Activated T-cell treated with anti-CD3 and anti-CD28 coated beads for 1 hour (primary cell): ENCODE data around the gene PMS2.
A peak's percentile ranks its signal among the peaks of the same experiment; 100 is the strongest.
"Not testable (repeated sequence)": the region's sequence is repeated elsewhere in the genome, so short reads cannot be mapped to it uniquely, and the experiment has no call there.

Experiments
- DNase-seq: peaks from one replicate; pipeline ENCODE4 v3.0.0-alpha.2; 2020; ENCODE audit warnings: low read depth

The PMS2 gene, protein sequence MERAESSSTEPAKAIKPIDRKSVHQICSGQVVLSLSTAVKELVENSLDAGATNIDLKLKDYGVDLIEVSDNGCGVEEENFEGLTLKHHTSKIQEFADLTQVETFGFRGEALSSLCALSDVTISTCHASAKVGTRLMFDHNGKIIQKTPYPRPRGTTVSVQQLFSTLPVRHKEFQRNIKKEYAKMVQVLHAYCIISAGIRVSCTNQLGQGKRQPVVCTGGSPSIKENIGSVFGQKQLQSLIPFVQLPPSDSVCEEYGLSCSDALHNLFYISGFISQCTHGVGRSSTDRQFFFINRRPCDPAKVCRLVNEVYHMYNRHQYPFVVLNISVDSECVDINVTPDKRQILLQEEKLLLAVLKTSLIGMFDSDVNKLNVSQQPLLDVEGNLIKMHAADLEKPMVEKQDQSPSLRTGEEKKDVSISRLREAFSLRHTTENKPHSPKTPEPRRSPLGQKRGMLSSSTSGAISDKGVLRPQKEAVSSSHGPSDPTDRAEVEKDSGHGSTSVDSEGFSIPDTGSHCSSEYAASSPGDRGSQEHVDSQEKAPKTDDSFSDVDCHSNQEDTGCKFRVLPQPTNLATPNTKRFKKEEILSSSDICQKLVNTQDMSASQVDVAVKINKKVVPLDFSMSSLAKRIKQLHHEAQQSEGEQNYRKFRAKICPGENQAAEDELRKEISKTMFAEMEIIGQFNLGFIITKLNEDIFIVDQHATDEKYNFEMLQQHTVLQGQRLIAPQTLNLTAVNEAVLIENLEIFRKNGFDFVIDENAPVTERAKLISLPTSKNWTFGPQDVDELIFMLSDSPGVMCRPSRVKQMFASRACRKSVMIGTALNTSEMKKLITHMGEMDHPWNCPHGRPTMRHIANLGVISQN

GRCh38 chr7:6008668-6009611 lies at the start of gene PMS2, which contains the start of gene AIMP2:
TSS of gene PMS2 (minus strand) at chr7:6009049. CDS start at chr7:6009019, 30 bp downstream.
TSS of gene AIMP2 (plus strand) at chr7:6009272. CDS start at chr7:6009364, 92 bp downstream.
- peak; percentile 91 for DNase-seq

GRCh38 chr7:6057316-6058129 lies 48.7 kb upstream of the PMS2 start:
- no peak for DNase-seq

DNA sequence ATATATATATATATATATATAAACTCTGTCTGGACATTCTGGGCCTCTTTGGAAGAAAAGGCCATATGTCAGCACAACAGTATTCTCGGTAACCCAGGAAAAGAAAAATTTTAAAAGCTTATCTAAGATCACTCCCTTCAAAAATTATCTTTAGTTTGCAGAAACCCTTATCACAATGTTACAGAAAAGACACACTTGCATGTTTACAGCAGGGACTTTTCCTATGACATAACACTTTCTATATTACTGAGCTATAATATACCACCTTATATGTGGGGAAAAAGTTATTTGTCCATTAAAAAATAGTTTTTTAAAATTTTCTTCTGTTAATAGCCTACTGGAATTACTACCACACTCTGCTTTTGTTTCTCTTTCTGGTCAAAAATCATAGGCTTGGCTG lies 47.8 kb upstream of the PMS2 start:
- DNase-seq = no peak

DNA sequence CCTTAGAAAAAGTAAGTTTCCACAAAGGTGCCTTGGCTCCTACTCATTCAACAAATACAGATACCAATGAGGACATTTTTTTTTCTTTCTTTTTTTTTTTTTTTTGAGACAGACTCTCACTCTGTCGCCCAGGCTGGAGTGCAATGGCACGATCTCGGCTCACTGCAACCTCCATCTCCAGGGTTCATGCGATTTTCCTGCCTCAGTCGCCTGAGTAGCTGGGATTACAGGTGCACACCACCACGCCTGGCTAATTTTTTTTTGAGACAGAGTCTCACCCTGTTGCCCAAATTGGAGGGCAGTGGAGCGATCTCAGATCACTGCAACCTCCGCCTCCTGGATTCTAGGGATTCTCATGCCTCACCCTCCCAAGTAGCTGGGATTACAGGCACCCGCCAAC lies 42.3 kb upstream of the PMS2 start:
- DNase-seq = not testable (repeated sequence)

GRCh38 chr7:6049780-6050179 lies 40.9 kb upstream of the PMS2 start:
- no peak for DNase-seq

DNA sequence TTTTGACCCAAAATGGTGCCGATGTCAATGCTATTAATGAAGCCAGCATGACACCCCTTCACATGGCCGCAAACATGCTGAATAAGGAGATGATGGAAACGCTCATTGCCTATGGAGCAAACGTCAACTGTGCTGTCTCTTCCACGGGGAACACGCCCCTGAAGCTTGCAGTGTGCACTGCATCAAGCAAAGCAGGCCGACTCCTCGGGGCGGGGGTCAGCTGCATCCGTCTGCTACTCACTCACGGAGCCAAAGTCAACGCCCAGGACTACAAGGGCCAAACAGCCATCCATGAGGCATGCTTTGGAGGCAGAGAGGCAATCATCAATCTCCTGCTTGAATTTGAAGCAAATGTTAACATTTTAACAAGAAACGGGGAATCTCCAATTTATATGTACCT lies 26.8 kb upstream of the PMS2 start:
- DNase-seq = no peak

- no peak for DNase-seq
Observed at GRCh38 chr7:6035165-6035564, 26.3 kb upstream of the PMS2 start.

DNA sequence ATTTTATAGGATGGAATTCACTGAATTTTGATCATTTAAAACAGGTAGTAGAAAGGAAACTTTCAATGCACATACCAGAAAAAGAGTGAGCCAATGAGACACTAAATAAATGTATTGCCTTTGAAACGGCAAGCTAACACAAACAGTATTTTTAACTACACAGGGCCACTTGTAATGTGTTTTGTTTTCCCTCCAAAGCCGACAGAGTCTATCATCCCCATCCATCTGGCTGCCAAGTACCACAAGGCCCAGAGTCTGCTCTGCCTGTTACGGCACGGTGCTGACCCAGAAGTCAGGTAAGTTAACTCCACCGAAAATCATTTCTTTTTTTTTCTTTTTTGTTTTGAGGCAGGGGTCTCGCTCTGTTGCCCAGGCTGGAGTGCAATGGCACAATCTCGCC lies 23.8 kb upstream of the PMS2 start:
- no peak for DNase-seq

GRCh38 chr7:6032167-6032566 lies 23.3 kb upstream of the PMS2 start:
- DNase-seq = no peak

DNA sequence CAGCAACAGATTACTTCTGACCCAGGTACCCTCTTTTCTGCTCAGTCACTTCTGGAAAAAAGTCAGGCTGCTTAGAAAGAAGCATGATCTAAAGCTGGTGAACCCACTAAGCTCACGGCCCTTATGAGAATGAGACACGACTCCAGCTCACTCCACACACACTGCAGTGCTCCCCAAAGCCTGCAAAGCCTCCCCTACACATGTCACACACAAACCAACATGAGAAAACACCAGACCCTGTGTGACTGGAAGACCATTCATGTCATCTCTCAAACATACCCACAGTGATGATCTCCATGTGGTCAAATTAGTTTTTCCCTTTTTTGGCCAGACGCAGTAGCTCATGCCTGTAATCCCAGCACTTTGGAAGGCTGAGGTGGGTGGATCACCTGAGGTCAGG lies 22.7 kb upstream of the PMS2 start:
- no peak for DNase-seq

GRCh38 chr7:6030988-6031387 lies 22.1 kb upstream of the PMS2 start, which contains the start of gene ANKRD61:
TSS of gene ANKRD61 (plus strand) at chr7:6031376. CDS start at chr7:6031376, 0 bp downstream.
- no peak for DNase-seq

GRCh38 chr7:6028563-6028962 lies 19.7 kb upstream of the PMS2 start:
- DNase-seq = no peak

DNA sequence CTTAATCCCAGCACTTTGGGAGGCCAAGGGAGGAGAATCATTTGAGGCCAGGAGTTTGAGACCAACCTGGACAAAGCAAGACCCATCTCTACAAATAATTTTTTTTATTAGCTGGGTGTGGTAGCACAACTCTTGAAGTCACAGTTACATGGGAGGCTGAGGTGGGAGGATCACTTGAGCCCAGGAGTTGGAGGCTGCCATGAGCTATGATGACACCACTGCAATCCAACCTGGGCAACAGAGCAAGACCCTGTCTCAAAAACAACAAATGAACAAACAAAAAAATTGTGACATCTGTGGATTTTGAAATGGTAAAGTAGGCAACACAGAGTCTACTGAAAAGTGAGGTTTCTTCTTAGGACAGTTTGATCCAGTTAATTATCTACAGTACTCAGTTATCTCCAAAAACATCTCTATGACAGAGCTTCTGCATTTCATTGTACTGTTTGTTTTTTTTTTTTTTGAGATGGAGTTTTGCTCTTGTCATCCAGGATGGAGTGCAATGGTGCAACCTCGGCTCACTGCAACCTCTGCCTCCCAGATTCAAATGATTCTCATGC lies 19.0 kb upstream of the PMS2 start:
- no peak for DNase-seq

GRCh38 chr7:6026820-6027311 lies 18.0 kb upstream of the PMS2 start:
- no peak for DNase-seq

DNA sequence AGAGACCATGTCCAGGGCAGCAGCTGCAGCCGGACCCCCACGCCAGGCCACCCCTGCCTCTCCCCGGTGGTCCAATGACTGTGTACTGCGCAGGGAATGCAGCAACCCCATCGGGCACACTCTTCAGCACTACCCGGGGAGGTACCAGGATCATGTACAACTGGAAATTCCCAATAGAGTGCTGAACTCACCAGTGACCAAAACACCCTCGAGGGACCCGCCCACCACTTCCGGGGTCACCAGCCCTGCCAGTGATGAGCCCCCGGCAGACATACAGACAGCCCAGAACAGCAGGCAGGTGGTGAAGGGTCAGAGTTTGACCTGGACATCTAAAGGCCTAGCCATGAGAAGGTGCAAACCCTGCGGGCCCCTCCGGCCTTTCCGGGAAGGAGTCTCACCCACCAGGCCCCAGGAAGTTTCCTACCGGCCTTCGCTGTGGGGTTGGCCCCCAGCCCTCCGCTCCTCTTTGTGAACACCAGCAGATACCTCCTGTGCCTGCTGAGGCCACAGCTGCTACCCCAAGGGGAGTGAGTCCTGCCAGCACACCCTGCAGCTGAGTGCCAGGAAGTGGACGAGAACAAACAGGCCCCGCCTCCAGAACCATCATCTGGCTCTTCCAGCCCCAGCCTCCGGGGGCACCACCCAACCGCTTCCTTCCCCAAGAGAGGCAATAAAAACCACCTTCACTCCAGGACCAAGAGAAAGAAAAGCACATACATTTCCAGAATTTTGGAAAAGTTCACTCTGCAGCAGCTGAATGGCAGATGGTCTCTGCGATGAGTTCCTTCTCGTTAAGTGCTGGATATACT lies 17.4 kb upstream of the PMS2 start:
- peak; percentile 67 for DNase-seq

- no peak for DNase-seq
Observed at GRCh38 chr7:6023974-6024435, 15.2 kb upstream of the PMS2 start.

GRCh38 chr7:6022707-6023106 lies 13.9 kb upstream of the PMS2 start:
- no peak for DNase-seq

DNA sequence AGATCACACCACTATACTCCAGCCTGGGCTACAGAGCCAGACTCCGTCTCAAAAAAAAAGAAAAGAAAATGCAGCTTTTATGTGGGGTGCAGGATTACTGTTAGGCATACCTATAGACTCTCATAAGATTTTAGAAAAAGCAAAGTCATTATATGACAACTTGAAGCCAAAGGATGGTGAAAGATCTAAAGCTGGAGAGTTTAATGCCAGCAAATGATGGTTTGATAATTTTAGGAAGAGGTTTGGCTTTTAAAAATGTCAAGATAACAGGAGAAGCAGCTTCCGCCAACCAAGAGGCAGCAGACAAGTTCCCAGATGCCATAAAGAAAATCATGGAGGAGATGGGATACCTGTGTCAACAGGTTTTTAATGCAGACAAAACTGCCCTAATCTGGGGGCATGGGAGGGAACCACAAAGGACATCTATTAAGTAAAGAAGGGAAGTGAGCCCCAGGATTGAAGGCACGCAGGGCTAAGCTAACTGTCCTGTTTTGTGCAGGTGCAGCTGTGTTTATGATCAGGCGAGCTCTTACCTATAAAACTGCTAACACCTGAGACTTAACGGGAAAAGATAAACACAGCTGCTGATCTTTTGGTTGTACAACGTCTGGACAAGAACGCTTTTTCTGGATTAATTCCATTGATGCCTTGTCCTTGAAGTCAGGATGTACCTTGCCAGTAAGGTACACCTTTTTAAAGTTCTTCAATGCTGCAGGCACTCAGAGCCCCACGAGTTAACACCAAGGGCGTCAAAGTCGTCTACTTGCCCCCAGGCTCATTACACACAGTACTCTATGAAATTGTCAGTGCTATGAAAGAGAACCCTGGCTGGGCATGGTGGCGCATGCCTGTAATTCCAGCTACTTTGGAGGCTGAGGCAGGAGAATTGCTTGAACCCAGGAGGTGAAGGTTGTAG lies 11.8 kb upstream of the PMS2 start:
- DNase-seq = no peak

- no peak for DNase-seq
Observed at GRCh38 chr7:6016653-6016966, 7.8 kb upstream of the PMS2 start.
